Upper lobe of left lung (tissue), 6 donors: ENCODE results near the gene ADCY4. TPM values are rescaled to one million over a fixed set of nuclear protein-coding genes. Genes with fewer than 3 reads are reported as not detected.

ENCODE experiments used
- ATAC-seq, 2 donors: fragments of 200-7000 bp; cut with Tn5 transposase; one replicate each; pipeline ENCODE4 v1.9.1; 2022; ENCODE audit warnings: mild to moderate bottlenecking in 2 of 2, moderate library complexity in 2 of 2; ENCODE audit not compliant: low FRiP score in 2 of 2
- DNase-seq, 2 donors: peaks; one replicate each; pipeline ENCODE4 v3.0.0-alpha.2; 2019 to 2020
- H3K27ac ChIP-seq, 4 donors: fragments of 200-600 bp; sonication (generic); one replicate each; pipeline ENCODE4 v1.5.1; 2016 to 2019
- H3K27me3 ChIP-seq, 4 donors: fragments of 200-600 bp; sonication (generic); one replicate each; pipeline ENCODE4 v1.5.1; 2017 to 2019
- H3K36me3 ChIP-seq, 4 donors: fragments of 200-600 bp; sonication (generic); one replicate each; pipeline ENCODE4 v1.5.1; 2016 to 2019
- H3K4me1 ChIP-seq, 4 donors: fragments of 200-600 bp; sonication (generic); one replicate each; pipeline ENCODE4 v1.5.1; 2018 to 2019
- H3K4me3 ChIP-seq, 4 donors: fragments of 200-600 bp; sonication (generic); one replicate each; pipeline ENCODE4 v1.5.1; 2017 to 2019; ENCODE audit warnings: mild to moderate bottlenecking in 2 of 4, moderate library complexity in 1 of 4
- H3K9me3 ChIP-seq, 4 donors: fragments of 200-600 bp; sonication (generic); one replicate each; pipeline ENCODE4 v1.5.1; 2018 to 2019
- CTCF ChIP-seq, 6 experiments: fragments of 450-650 bp in 4 of 6; fragments of 200-600 bp in 2 of 6; sonication (generic) in 2 of 6; IDR thresholded peaks; one replicate each; pipeline ENCODE4 v1.5.1; 2016 to 2019; ENCODE audit warnings: antibody characterized with exemption in 6 of 6
- EP300 ChIP-seq, 4 donors: sonication (generic); formaldehyde crosslinking; IDR thresholded peaks; one replicate each; pipeline ENCODE4 v1.5.1; 2017; ENCODE audit warnings: antibody characterized with exemption in 4 of 4, control low read depth in 2 of 4
- POLR2A ChIP-seq, 4 donors: fragments of 450-650 bp; IDR thresholded peaks; one replicate each; pipeline ENCODE4 v1.5.1; 2016 to 2017; ENCODE audit warnings: antibody characterized with exemption in 4 of 4, mild to moderate bottlenecking in 2 of 4
- POLR2AphosphoS5 ChIP-seq, 2 donors: sonication (generic); formaldehyde crosslinking; IDR thresholded peaks; one replicate each; pipeline ENCODE4 v1.5.1; 2017; ENCODE audit warnings: antibody characterized with exemption in 2 of 2
- WGBS, 2 donors: methylation state at CpG; one replicate each; pipeline ENCODE4 v1.1.5; 2017 to 2018; 5-methylcytosine and 5-hydroxymethylcytosine counted together
- total RNA-seq, 6 donors: library from RNA; depleted of rRNA in 4 of 6; stranded (reverse); fragments of >200 nt in 4 of 6; gene quantifications; one replicate each; pipeline versions ENCODE4 v1.1.0 to v1.2.1, GENCODE V29; 2016 to 2021
- donor health status: DM: no; HTN: no; CAD: no; lungs with moderate emphysema.
- donor health status: DM: no; HTN: yes; CAD: no; lungs with severe emphysema.

ADCY4 gene
- total RNA-seq, 6 donors from 2014 or later = 22.4 to 159 (median 43.7) TPM

DNA sequence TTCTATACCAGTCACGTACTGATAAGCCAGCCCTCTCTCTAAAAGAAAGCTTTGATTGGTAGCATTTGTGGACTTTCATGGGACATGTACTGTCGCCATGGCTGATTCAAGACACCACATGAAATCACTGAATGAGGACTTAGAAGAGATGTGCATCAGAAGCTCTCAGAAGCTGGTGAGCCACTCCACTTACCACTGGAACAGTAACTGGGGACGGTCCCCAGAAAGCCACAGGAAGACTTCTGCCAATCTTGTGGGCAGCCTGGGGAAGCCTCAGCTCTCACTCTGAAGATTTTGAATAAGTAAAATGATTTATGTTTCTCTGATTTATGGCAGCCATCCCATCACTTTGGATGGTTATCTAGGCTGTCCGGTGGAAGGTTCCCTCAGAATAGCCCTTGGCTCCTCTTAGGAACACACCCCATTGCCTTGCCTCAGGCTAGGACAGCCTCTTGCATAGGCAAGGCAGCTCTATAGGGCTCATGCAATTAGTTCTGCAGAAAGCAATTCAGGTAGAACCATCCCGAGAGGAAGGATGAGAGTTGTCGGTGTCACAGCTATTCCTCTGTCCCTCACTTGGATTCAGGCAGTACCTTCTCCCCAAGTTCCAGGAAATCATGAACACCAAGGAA is 45.1 kb downstream of the ADCY4 start:
- no peaks in the 10 kb centered on the region for H3K27me3 ChIP-seq
- no peaks in the 10 kb centered on the region for H3K4me1 ChIP-seq
- no peaks in the 10 kb centered on the region for H3K9me3 ChIP-seq
- WGBS, 2 donors = 65 to 76% methylated on average over 3 to 6 of the region's 6 CpGs
- no peak overlapping the region for H3K4me3 ChIP-seq
- H3K27ac ChIP-seq = no peak overlapping the region
- ATAC-seq = no peak
- H3K36me3 ChIP-seq = peaks cover 6 to 52% (median 35%) of the 10 kb centered on the region in 4 donors
- DNase-seq = no peak
- TF ChIP-seq POLR2A (IDR thresholded peaks at IDR 0.05) = no peak
- TF ChIP-seq EP300 (IDR thresholded peaks at IDR 0.05) = no peak

DNA sequence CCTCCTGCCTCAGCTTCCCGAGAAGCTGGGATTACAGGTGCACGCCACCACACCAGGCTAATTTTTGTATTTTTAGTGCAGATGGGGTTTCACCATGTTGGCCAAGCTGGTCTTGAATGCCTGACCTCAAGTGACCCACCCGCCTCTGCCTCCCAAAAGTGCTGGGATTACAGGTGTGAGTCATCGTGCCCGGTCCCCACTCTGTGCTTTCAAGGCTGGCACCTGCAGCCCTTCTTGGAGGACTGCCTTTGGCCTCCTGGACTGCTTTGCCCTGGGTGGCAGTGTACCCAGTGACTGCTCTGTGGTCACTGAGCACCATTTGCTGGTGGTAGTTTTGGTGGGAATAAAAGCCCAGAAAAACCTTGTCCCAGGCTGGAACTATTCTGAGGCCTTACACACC is 47.9 kb downstream of the ADCY4 start:
- Histone ChIP-seq H3K27me3 (no peaks in the 10 kb centered on the region), H3K36me3 (peaks cover 6 to 29% (median 26%) of the 10 kb centered on the region in 4 donors), H3K9me3 (no peaks in the 10 kb centered on the region), H3K4me3 (no peak overlapping the region), H3K4me1 (peaks cover 0 to 4% (median 1%) of the 10 kb centered on the region in 4 donors), H3K27ac (no peak overlapping the region)
- ATAC-seq = no peak
- DNase-seq = no peak
- no peak for TF ChIP-seq CTCF (IDR thresholded peaks at IDR 0.05)
- TF ChIP-seq POLR2AphosphoS5 (IDR thresholded peaks at IDR 0.05) = no peak
- no peak for TF ChIP-seq EP300 (IDR thresholded peaks at IDR 0.05)
- no peak for TF ChIP-seq POLR2A (IDR thresholded peaks at IDR 0.05)
- WGBS, 2 donors = 95 to 100% methylated on average over 5 of the region's 5 CpGs

DNA sequence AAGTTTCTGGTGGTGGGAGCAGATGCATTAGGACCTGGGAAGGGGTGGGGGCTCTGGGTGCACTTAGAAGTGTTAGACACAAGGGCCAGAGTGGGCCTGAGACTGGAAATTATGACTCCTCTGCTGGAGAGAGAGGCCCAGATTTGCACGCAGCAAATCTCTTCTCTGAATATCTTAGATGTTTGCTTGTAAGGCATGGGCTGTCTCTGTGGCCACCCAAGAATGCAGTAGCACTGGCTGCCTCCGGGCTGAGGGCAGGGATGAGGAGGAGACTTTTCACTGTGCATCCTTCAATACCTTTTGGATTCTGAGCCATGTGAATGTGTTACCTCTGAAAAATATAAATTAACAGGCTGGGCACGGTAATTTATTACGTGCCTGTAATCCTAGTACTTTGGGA is 49.5 kb downstream of the ADCY4 start:
- Histone ChIP-seq H3K4me3 (no peak overlapping the region), H3K27ac (no peak overlapping the region), H3K36me3 (peaks cover 0 to 12% (median 10%) of the 10 kb centered on the region in 4 donors), H3K4me1 (peaks cover 0 to 11% (median 5%) of the 10 kb centered on the region in 4 donors), H3K27me3 (no peaks in the 10 kb centered on the region), H3K9me3 (no peaks in the 10 kb centered on the region)
- TF ChIP-seq CTCF (IDR thresholded peaks at IDR 0.05) (no peak), POLR2AphosphoS5 (IDR thresholded peaks at IDR 0.05) (no peak), EP300 (IDR thresholded peaks at IDR 0.05) (no peak), POLR2A (IDR thresholded peaks at IDR 0.05) (no peak)
- WGBS, 2 donors = 73 to 96% methylated on average over 2 to 4 of the region's 4 CpGs
- ATAC-seq (no peak), DNase-seq (no peak)

DNA sequence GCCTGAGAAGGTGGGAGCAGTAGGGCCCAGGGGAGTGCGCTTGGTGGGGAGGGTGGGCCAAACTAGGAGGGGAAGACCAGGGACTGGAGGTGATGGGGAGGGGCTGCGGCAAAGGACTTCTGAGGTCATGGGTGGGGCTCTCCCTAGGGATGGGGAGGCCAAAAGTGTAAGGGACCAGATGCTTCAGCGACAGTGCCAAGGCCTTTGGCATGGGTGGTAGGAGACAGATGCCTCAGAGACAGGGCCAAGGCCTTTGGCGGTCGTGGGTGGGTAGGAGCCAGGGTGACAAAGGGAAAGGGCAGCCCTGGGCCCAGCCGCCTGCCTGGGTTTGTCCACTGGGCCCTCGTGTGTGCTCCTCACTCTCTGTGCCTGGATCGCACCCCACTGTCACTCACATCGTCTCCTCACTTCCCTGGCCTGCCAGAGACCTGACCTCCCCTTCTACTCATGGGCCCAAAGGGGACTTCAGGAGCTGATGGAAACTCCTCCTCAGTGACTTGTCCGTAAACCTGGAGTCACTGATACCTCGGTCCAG is 50.3 kb downstream of the ADCY4 start:
- TF ChIP-seq POLR2AphosphoS5 (IDR thresholded peaks at IDR 0.05) = no peak
- no peak for TF ChIP-seq CTCF (IDR thresholded peaks at IDR 0.05)
- TF ChIP-seq EP300 (IDR thresholded peaks at IDR 0.05) = no peak
- TF ChIP-seq POLR2A (IDR thresholded peaks at IDR 0.05) = no peak
- Histone ChIP-seq H3K36me3 (peaks cover 0 to 4% (median 3%) of the 10 kb centered on the region in 4 donors), H3K4me1 (peaks cover 0 to 12% (median 5%) of the 10 kb centered on the region in 4 donors), H3K27me3 (no peaks in the 10 kb centered on the region), H3K9me3 (no peaks in the 10 kb centered on the region), H3K27ac (no peak overlapping the region), H3K4me3 (no peak overlapping the region)
- WGBS, 2 donors = 75 to 87% methylated on average over 11 of the region's 11 CpGs
- no peak for ATAC-seq
- DNase-seq = no peak

DNA sequence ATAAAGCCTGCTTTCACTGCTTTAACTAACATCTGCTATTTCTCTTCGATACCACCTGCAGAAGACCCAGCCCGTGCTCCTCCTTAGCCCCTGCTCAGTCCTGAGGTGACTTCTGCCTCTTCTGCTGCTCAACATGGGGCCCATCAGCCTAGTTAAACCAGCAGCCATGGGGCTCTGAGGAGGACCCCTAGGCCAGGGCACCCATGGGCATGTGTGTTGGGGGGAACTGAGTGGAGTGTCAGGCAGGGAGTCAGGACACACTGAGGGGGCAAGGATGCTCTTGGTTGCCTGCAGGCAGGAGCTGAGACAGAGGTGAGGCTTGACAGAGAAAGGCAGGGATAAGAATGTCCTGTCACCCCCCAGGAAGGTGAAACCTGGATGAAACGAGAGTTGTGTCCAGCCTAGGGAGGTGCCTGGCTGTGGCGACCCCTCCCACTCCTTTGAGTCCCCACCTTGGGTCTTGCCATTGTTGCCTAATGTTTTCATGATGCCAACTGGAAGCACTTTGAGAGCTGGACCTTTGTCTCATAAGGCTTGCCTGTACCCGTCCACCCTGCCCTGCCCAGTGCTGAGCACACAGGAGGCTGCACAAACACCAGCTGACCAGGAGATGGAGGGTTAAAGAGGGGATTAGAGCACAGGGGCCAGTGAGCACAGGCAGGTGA is 50.9 kb downstream of the ADCY4 start:
- Histone ChIP-seq H3K36me3 (no peaks in the 10 kb centered on the region), H3K4me3 (no peak overlapping the region), H3K9me3 (no peaks in the 10 kb centered on the region), H3K27ac (no peak overlapping the region), H3K4me1 (peaks cover 3 to 18% (median 7%) of the 10 kb centered on the region in 4 donors), H3K27me3 (no peaks in the 10 kb centered on the region)
- no peak for DNase-seq
- TF ChIP-seq EP300 (IDR thresholded peaks at IDR 0.05) (no peak), POLR2A (IDR thresholded peaks at IDR 0.05) (no peak), CTCF (IDR thresholded peaks at IDR 0.05) (no peak), POLR2AphosphoS5 (IDR thresholded peaks at IDR 0.05) (no peak)
- WGBS, 2 donors = 86 to 90% methylated on average over 5 of the region's 5 CpGs
- ATAC-seq = no peak
